Measurements from ENCODE around the gene PACS2. TPM values are rescaled to one million over a fixed set of nuclear protein-coding genes. Genes with fewer than 3 reads are reported as not detected.

PACS2 gene
- total RNA-seq, 2 experiments from 2014 or later: 21.1 to 22.2 TPM

- Mint-ChIP-seq H3K27ac (no peak overlapping the region), H3K36me3 (peaks cover 46% of the 10 kb centered on the region), H3K4me1 (peaks cover 12% of the 10 kb centered on the region), H3K4me3 (no peak overlapping the region), H3K9me3 (peaks cover 2% of the 10 kb centered on the region), H3K27me3 (no peaks in the 10 kb centered on the region)
- DNase-seq: no peak
These were observed 118.6 kb downstream of the PACS2 start for GRCh38 chr14:105433161-105433605.

- peaks cover 16% of the 10 kb centered on the region for H3K36me3 Mint-ChIP-seq
- no peak for DNase-seq
These were observed 121.9 kb downstream of the PACS2 start for GRCh38 chr14:105436402-105436801.

GRCh38 chr14:105436891-105437722 lies 122.6 kb downstream of the PACS2 start:
- Mint-ChIP-seq H3K9me3 (no peaks in the 10 kb centered on the region), H3K4me3 (no peak overlapping the region), H3K27me3 (no peaks in the 10 kb centered on the region), H3K36me3 (peaks cover 17% of the 10 kb centered on the region), H3K4me1 (peaks cover 10% of the 10 kb centered on the region), H3K27ac (no peak overlapping the region)
- DNase-seq: no peak

More at GRCh38 chr14:105436402-105436801, 121.9 kb downstream of the PACS2 start:
- no peaks in the 10 kb centered on the region for H3K9me3 Mint-ChIP-seq
- no peaks in the 10 kb centered on the region for H3K27me3 Mint-ChIP-seq
- H3K4me3 Mint-ChIP-seq: no peak overlapping the region
- H3K4me1 Mint-ChIP-seq: peaks cover 10% of the 10 kb centered on the region
- no peak overlapping the region for H3K27ac Mint-ChIP-seq

GRCh38 chr14:105437723-105438500 lies 123.4 kb downstream of the PACS2 start:
- no peak for DNase-seq
- Mint-ChIP-seq H3K4me1 (peaks cover 9% of the 10 kb centered on the region), H3K9me3 (no peaks in the 10 kb centered on the region), H3K27me3 (no peaks in the 10 kb centered on the region), H3K4me3 (no peak overlapping the region), H3K36me3 (peaks cover 19% of the 10 kb centered on the region), H3K27ac (no peak overlapping the region)

- Mint-ChIP-seq H3K36me3 (peaks cover 12% of the 10 kb centered on the region), H3K27ac (no peak overlapping the region), H3K9me3 (no peaks in the 10 kb centered on the region), H3K27me3 (no peaks in the 10 kb centered on the region), H3K4me3 (no peak overlapping the region), H3K4me1 (peaks cover 9% of the 10 kb centered on the region)
- no peak for DNase-seq
These were observed 124.6 kb downstream of the PACS2 start for GRCh38 chr14:105439179-105439578.

GRCh38 chr14:105439710-105440553 lies 125.4 kb downstream of the PACS2 start:
- Mint-ChIP-seq H3K4me3 (no peak overlapping the region), H3K27ac (no peak overlapping the region), H3K9me3 (no peaks in the 10 kb centered on the region), H3K36me3 (peaks cover 9% of the 10 kb centered on the region), H3K27me3 (no peaks in the 10 kb centered on the region), H3K4me1 (peaks cover 6% of the 10 kb centered on the region)
- no peak for DNase-seq

- no peak overlapping the region for H3K27ac Mint-ChIP-seq
These were observed 126.0 kb downstream of the PACS2 start for GRCh38 chr14:105440554-105440900.

GRCh38 chr14:105440992-105441391 lies 126.4 kb downstream of the PACS2 start:
- DNase-seq: no peak
- H3K9me3 Mint-ChIP-seq: no peaks in the 10 kb centered on the region
- no peaks in the 10 kb centered on the region for H3K27me3 Mint-ChIP-seq
- no peak overlapping the region for H3K27ac Mint-ChIP-seq
- no peaks in the 10 kb centered on the region for H3K4me1 Mint-ChIP-seq
- peaks cover 4% of the 10 kb centered on the region for H3K36me3 Mint-ChIP-seq
- H3K4me3 Mint-ChIP-seq: no peak overlapping the region

More at GRCh38 chr14:105440554-105440900, 126.0 kb downstream of the PACS2 start:
- Mint-ChIP-seq H3K36me3 (peaks cover 7% of the 10 kb centered on the region), H3K4me3 (no peak overlapping the region), H3K9me3 (no peaks in the 10 kb centered on the region), H3K27me3 (no peaks in the 10 kb centered on the region), H3K4me1 (peaks cover 4% of the 10 kb centered on the region)
- DNase-seq: no peak

- Mint-ChIP-seq H3K9me3 (no peaks in the 10 kb centered on the region), H3K4me1 (no peaks in the 10 kb centered on the region), H3K4me3 (no peak overlapping the region), H3K27ac (no peak overlapping the region), H3K36me3 (peaks cover 4% of the 10 kb centered on the region), H3K27me3 (no peaks in the 10 kb centered on the region)
- DNase-seq: no peak
These were observed 127.6 kb downstream of the PACS2 start for GRCh38 chr14:105442125-105442524.

GRCh38 chr14:105442834-105443233 lies 128.3 kb downstream of the PACS2 start:
- Mint-ChIP-seq H3K4me1 (no peaks in the 10 kb centered on the region), H3K27ac (no peak overlapping the region), H3K4me3 (no peak overlapping the region), H3K27me3 (no peaks in the 10 kb centered on the region), H3K9me3 (no peaks in the 10 kb centered on the region), H3K36me3 (peaks cover 4% of the 10 kb centered on the region)
- no peak for DNase-seq

- no peaks in the 10 kb centered on the region for H3K27me3 Mint-ChIP-seq
- no peak overlapping the region for H3K4me3 Mint-ChIP-seq
- no peaks in the 10 kb centered on the region for H3K9me3 Mint-ChIP-seq
- no peaks in the 10 kb centered on the region for H3K4me1 Mint-ChIP-seq
- no peak for DNase-seq
- peaks cover 4% of the 10 kb centered on the region for H3K36me3 Mint-ChIP-seq
- no peak overlapping the region for H3K27ac Mint-ChIP-seq
These were observed 130.3 kb downstream of the PACS2 start for GRCh38 chr14:105444859-105445258.

- no peak overlapping the region for H3K27ac Mint-ChIP-seq
- no peak overlapping the region for H3K4me3 Mint-ChIP-seq
- DNase-seq: no peak
- H3K4me1 Mint-ChIP-seq: no peaks in the 10 kb centered on the region
- no peaks in the 10 kb centered on the region for H3K27me3 Mint-ChIP-seq
- peaks cover 6% of the 10 kb centered on the region for H3K36me3 Mint-ChIP-seq
- H3K9me3 Mint-ChIP-seq: no peaks in the 10 kb centered on the region
These were observed 130.7 kb downstream of the PACS2 start for GRCh38 chr14:105445290-105445689.

- no peak overlapping the region for H3K4me3 Mint-ChIP-seq
These were observed 131.6 kb downstream of the PACS2 start for GRCh38 chr14:105445901-105446845.

GRCh38 chr14:105446971-105447370 lies 132.4 kb downstream of the PACS2 start:
- Mint-ChIP-seq H3K9me3 (no peaks in the 10 kb centered on the region), H3K27ac (no peak overlapping the region), H3K4me1 (no peaks in the 10 kb centered on the region), H3K4me3 (no peak overlapping the region), H3K36me3 (peaks cover 7% of the 10 kb centered on the region), H3K27me3 (no peaks in the 10 kb centered on the region)
- no peak for DNase-seq

More at GRCh38 chr14:105445901-105446845, 131.6 kb downstream of the PACS2 start:
- H3K9me3 Mint-ChIP-seq: no peaks in the 10 kb centered on the region
- no peaks in the 10 kb centered on the region for H3K4me1 Mint-ChIP-seq
- H3K27me3 Mint-ChIP-seq: no peaks in the 10 kb centered on the region
- no peak for DNase-seq
- peaks cover 7% of the 10 kb centered on the region for H3K36me3 Mint-ChIP-seq
- no peak overlapping the region for H3K27ac Mint-ChIP-seq

Data from activated naive CD8-positive, alpha-beta T cell treated with anti-CD3 and anti-CD28 coated beads for 36 hours (primary cell).